ENCODE results near the gene ZNF750. TPM values are rescaled to one million over a fixed set of nuclear protein-coding genes. Genes with fewer than 3 reads are reported as not detected.

ZNF750 gene
- total RNA-seq, 3 donors from 2014 or later = not detected

DNA sequence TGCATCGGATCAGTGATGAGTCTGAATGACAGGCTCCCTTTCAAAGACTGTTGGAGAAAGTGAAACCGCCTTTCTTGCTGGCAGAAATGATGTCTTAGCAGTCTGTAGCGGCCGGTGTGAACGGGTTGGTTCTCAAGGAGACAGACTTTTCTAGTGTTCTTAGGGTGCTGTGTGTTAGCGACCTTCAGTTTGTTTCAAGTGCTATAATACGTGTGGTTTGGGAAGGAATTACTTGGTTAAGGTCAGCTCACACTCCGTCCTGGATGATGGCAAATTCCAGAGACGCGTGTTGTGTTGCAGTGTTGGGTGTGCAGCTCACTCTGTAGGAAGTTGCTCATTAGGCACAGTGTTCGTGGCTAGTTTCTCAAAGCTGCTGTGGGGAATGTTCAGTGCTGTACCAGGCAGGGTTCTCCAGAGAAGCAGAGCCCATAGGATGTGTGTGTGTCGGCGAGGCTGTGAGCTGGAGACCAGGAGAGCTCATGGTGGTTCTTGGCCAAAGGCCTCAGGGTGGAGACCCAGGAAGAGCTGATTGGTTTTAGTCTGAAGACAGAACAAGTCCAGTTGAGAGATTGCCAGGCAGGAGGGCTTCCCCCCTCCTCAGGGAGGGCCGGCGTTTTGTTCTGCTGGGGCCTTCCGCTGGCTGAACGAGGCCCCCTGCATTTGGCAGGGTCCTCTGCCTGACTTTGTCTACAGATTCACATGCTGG is 37.6 kb downstream of the ZNF750 start:
- Histone ChIP-seq H3K4me3 (no peak overlapping the region), H3K4me1 (ENCODE audit: low read depth) (peaks cover 4% of the 10 kb centered on the region), H3K9me3 (no peaks in the 10 kb centered on the region), H3K36me3 (ENCODE audit: low read depth) (no peaks in the 10 kb centered on the region)
- intact Hi-C loops (cut with DNase I, micrococcal nuclease) = no loop called here
- ATAC-seq (no peak), DNase-seq (peak in 1 of 3 donors; percentile 12)
- TF ChIP-seq, protein P1, sequence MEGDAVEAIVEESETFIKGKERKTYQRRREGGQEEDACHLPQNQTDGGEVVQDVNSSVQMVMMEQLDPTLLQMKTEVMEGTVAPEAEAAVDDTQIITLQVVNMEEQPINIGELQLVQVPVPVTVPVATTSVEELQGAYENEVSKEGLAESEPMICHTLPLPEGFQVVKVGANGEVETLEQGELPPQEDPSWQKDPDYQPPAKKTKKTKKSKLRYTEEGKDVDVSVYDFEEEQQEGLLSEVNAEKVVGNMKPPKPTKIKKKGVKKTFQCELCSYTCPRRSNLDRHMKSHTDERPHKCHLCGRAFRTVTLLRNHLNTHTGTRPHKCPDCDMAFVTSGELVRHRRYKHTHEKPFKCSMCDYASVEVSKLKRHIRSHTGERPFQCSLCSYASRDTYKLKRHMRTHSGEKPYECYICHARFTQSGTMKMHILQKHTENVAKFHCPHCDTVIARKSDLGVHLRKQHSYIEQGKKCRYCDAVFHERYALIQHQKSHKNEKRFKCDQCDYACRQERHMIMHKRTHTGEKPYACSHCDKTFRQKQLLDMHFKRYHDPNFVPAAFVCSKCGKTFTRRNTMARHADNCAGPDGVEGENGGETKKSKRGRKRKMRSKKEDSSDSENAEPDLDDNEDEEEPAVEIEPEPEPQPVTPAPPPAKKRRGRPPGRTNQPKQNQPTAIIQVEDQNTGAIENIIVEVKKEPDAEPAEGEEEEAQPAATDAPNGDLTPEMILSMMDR (IDR thresholded peaks at IDR 0.05) = no peak

DNA sequence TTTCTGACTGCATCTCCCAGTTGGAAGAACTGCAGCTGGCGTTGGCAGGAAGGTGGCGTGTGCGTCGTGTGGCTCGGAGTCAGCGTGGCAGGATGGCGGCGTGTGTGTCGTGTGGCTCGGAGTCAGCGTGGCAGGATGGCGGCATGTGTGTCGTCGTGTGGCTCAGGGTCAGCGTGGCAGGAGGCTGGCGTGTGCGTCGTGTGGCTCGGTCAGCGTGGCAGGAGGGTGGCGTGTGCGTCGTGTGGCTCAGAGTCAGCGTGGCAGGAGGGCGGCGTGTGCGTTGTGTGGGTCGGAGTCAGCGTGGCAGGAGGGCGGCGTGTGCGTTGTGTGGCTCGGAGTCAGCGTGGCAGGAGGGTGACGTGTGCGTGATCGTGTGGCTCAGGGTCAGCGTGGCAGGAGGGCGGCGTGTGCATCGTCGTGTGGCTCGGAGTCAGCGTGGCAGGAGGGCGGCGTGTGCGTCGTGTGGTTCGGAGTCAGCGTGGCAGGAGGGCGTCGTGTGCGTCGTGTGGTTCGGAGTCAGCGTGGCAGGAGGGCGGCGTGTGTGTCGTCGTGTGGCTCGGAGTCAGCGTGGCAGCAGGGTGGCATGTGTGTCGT is 38.3 kb downstream of the ZNF750 start:
- DNase-seq (peak in 2 of 3 donors; percentile 10 to 21), ATAC-seq (no peak)
- H3K4me1 ChIP-seq (ENCODE audit: low read depth) = peaks cover 4% of the 10 kb centered on the region
- H3K36me3 ChIP-seq (ENCODE audit: low read depth) = no peaks in the 10 kb centered on the region
- TF ChIP-seq, protein P1 (IDR thresholded peaks at IDR 0.05) = no peak
- no peaks in the 10 kb centered on the region for H3K9me3 ChIP-seq
- no peak overlapping the region for H3K4me3 ChIP-seq
- intact Hi-C loops (cut with DNase I, micrococcal nuclease) = no loop called here

DNA sequence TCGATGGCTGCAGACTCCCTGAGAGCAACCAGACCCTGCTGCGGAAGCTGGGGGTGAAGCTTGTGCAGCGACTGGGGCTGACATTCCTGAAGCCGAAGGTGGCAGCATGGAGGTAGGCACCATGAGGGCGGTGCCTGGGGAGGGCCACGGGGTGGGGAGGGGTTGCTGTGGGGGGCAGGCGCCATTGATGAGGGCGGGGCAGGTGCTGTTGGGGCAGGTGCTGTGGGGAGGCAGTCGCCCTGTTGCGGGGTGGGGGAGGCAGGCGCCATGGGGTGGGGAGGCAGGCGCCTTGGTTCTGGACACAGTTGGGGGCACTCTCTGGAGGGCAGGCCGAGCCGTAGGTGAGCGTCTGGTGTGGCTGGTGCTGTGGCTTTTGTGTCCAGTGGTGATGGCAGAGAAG is 38.9 kb downstream of the ZNF750 start:
- TF ChIP-seq, protein P1 (IDR thresholded peaks at IDR 0.05) = no peak
- ATAC-seq = no peak
- intact Hi-C loops (cut with DNase I, micrococcal nuclease) = no loop called here
- H3K4me3 ChIP-seq = no peak overlapping the region
- peaks cover 6% of the 10 kb centered on the region for H3K4me1 ChIP-seq (ENCODE audit: low read depth)
- H3K36me3 ChIP-seq (ENCODE audit: low read depth) = no peaks in the 10 kb centered on the region
- DNase-seq = peak in 1 of 3 donors; percentile 17
- H3K9me3 ChIP-seq = no peaks in the 10 kb centered on the region

GRCh38 chr17:82799591-82799990 is 40.2 kb downstream of the ZNF750 start:
- ATAC-seq = peak; percentile 84
- intact Hi-C loops (cut with DNase I, micrococcal nuclease) = no loop called here
- DNase-seq = peak in 2 of 3 donors; percentile 64 to 72

DNA sequence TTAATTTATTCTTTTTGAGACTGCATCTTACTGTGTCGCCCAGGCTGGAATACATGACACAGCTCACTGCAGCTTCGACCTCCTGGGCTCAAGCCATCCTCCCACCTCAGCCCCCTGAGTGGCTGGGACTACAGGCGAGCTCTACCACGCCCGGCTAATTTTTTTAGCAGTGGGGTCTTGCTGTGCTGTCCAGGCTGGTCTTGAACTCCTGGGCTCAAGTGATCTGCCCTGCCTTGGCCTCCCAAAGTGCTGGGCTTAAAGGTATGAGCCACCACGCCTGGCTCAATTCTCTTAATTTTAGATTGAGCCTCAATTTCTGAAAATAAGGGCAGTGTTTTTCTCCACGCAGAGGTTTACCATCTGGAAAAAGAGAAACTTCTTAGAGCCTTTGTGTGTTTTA is 41.1 kb downstream of the ZNF750 start:
- TF ChIP-seq, protein P1 (IDR thresholded peaks at IDR 0.05) = no peak
- DNase-seq = peak in 1 of 3 donors; percentile 10
- ATAC-seq = no peak
- intact Hi-C loops (cut with DNase I, micrococcal nuclease) = no loop called here
- Histone ChIP-seq H3K4me3 (no peak overlapping the region), H3K9me3 (no peaks in the 10 kb centered on the region), H3K4me1 (ENCODE audit: low read depth) (peaks cover 7% of the 10 kb centered on the region), H3K36me3 (ENCODE audit: low read depth) (no peaks in the 10 kb centered on the region)

More at GRCh38 chr17:82799591-82799990, 40.2 kb downstream of the ZNF750 start:
- TF ChIP-seq, protein P1 (IDR thresholded peaks at IDR 0.05) = no peak
- H3K4me3 ChIP-seq = no peak overlapping the region
- peaks cover 7% of the 10 kb centered on the region for H3K4me1 ChIP-seq (ENCODE audit: low read depth)
- no peaks in the 10 kb centered on the region for H3K9me3 ChIP-seq
- H3K36me3 ChIP-seq (ENCODE audit: low read depth) = no peaks in the 10 kb centered on the region

Measured in mucosa of descending colon (tissue), 3 donors.